Esophagus squamous epithelium (tissue), 5 donors: ENCODE measurements around the gene DDX23. TPM values are rescaled to one million over a fixed set of nuclear protein-coding genes. Genes with fewer than 3 reads are reported as not detected.

Source experiments
- DNase-seq: peaks from one replicate; lab custom pipeline; 2025; lab: John Stamatoyannopoulos, UW
- H3K27ac ChIP-seq, 4 donors: fragments of 200-600 bp; sonication (generic); one replicate each; pipeline ENCODE4 v1.5.1; 2016 to 2019; ENCODE audit warnings: mild to moderate bottlenecking in 1 of 4
- H3K27me3 ChIP-seq, 4 donors: fragments of 200-600 bp; sonication (generic); 1 replicate in 3 of 4; 2 replicates in 1 of 4; pipeline versions ENCODE4 v1.5.1 to v1.6.0; 2017 to 2021; ENCODE audit warnings: antibody characterized with exemption in 1 of 4
- H3K36me3 ChIP-seq, 3 donors: fragments of 200-600 bp; sonication (generic); one replicate each; pipeline ENCODE4 v1.5.1; 2016 to 2019
- H3K4me1 ChIP-seq, 3 donors: fragments of 200-600 bp; sonication (generic); one replicate each; pipeline ENCODE4 v1.5.1; 2017 to 2019
- H3K4me3 ChIP-seq, 4 donors: fragments of 200-600 bp; sonication (generic); 1 replicate in 3 of 4; 2 replicates in 1 of 4; pipeline ENCODE4 v1.5.1; 2016 to 2019; ENCODE audit warnings: mild to moderate bottlenecking in 2 of 4, moderate library complexity in 1 of 4
- H3K9me3 ChIP-seq, 3 donors: fragments of 200-600 bp; sonication (generic); one replicate each; pipeline ENCODE4 v1.5.1; 2016 to 2019
- CTCF ChIP-seq, 6 experiments: fragments of 450-650 bp in 4 of 6; fragments of 200-600 bp in 2 of 6; sonication (generic) in 2 of 6; IDR thresholded peaks; one replicate each; pipeline ENCODE4 v1.5.1; 2016 to 2019; ENCODE audit warnings: antibody characterized with exemption in 6 of 6, mild to moderate bottlenecking in 4 of 6, moderate library complexity in 4 of 6
- POLR2A ChIP-seq, 4 donors: fragments of 450-650 bp; IDR thresholded peaks; one replicate each; pipeline ENCODE4 v1.6.1; 2017; ENCODE audit warnings: antibody characterized with exemption in 4 of 4, mild to moderate bottlenecking in 4 of 4, moderate library complexity in 3 of 4
- WGBS, 2 donors: methylation state at CpG; one replicate each; pipeline ENCODE4 v1.1.5; 2018; 5-methylcytosine and 5-hydroxymethylcytosine counted together
- intact Hi-C: fragments of 100-400 bp; cut with DNase I; formaldehyde crosslinking; loops from one replicate; pipeline ENCODE4 v1.15.0; 2022
- small RNA-seq, 4 donors: library from RNA; depleted of rRNA; stranded (forward); fragments of <200 nt; gene quantifications; one replicate each; pipeline ENCODE3, GENCODE V24; 2016
- total RNA-seq, 4 donors: library from RNA; depleted of rRNA; stranded (reverse); fragments of >200 nt; gene quantifications; one replicate each; pipeline ENCODE4 v1.1.0, GENCODE V29; 2016
- donor health status: DM: yes; HTN: yes; CAD: no.

DDX23 gene
- total RNA-seq, 4 donors from 2014 or later, result 46.0 to 71.5 (median 56.7) TPM

- Histone ChIP-seq H3K4me3 (no peak overlapping the region), H3K9me3 (no peaks in the 10 kb centered on the region), H3K4me1 (peaks cover 27 to 64% (median 34%) of the 10 kb centered on the region in 3 donors), H3K36me3 (peaks cover 0 to 27% (median 9%) of the 10 kb centered on the region in 3 donors), H3K27me3 (no peaks in the 10 kb centered on the region), H3K27ac (peak overlapping the region; percentile 34 to 80 (median 68))
- intact Hi-C loops, result no loop called here
- 64 to 66% methylated on average over 7 of the region's 9 CpGs for WGBS, 2 donors
- no peak for TF ChIP-seq POLR2A (IDR thresholded peaks at IDR 0.05)
- no peak for TF ChIP-seq CTCF (IDR thresholded peaks at IDR 0.05)
- DNase-seq, result no peak
These were observed 70.1 kb downstream of the DDX23 start for GRCh38 chr12:48781750-48782456.

- TF ChIP-seq CTCF (IDR thresholded peaks at IDR 0.05) (no peak), POLR2A (IDR thresholded peaks at IDR 0.05) (no peak)
- no peak for DNase-seq
- WGBS, 2 donors, result 55% methylated on average over 6 to 10 of the region's 11 CpGs
- intact Hi-C loops, result no loop called here
- Histone ChIP-seq H3K9me3 (no peaks in the 10 kb centered on the region), H3K27me3 (no peaks in the 10 kb centered on the region), H3K4me1 (peaks cover 23 to 52% (median 29%) of the 10 kb centered on the region in 3 donors), H3K4me3 (no peak overlapping the region), H3K27ac (peak overlapping the region; percentile 15 to 80 (median 56)), H3K36me3 (peaks cover 0 to 41% (median 11%) of the 10 kb centered on the region in 3 donors)
These were observed 71.5 kb downstream of the DDX23 start for GRCh38 chr12:48780381-48781025.

GRCh38 chr12:48779869-48780268, 72.1 kb downstream of the DDX23 start:
- 43 to 78% methylated on average over 3 of the region's 3 CpGs for WGBS, 2 donors
- no peak overlapping the region for H3K4me3 ChIP-seq
- no peak for DNase-seq
- H3K27me3 ChIP-seq, result no peaks in the 10 kb centered on the region
- H3K4me1 ChIP-seq, result peaks cover 23 to 50% (median 29%) of the 10 kb centered on the region in 3 donors
- intact Hi-C loops, result no loop called here
- H3K9me3 ChIP-seq, result no peaks in the 10 kb centered on the region
- H3K36me3 ChIP-seq, result peaks cover 0 to 47% (median 15%) of the 10 kb centered on the region in 3 donors
- H3K27ac ChIP-seq, result peak overlapping the region in 3 of 4 donors; percentile 37 to 80 (median 75)
- no peak for TF ChIP-seq POLR2A (IDR thresholded peaks at IDR 0.05)
- no peak for TF ChIP-seq CTCF (IDR thresholded peaks at IDR 0.05)

Small RNA genes within 50 kb of the gene (small RNA-seq; reads per million reads assigned to genes)
- 0 reads per million in 4 donors for gene RF00019
- 0 reads per million in 4 donors for gene RNU6-600P

Other genes starting within 250 kb of the DDX23 start
- 10 to 100 TPM; 23.9 to 46.0 (median 33.3) TPM for gene KANSL2, start 169.9 kb downstream of the DDX23 start, total RNA-seq
- 10 to 100 TPM; 16.2 to 23.3 (median 18.5) TPM for gene CCNT1, start 135.5 kb downstream of the DDX23 start, total RNA-seq
- 10 to 100 TPM; 11.5 to 14.7 (median 13.9) TPM for gene ADCY6, start 63.1 kb downstream of the DDX23 start, total RNA-seq
- gene CACNB3, start 33.7 kb downstream of the DDX23 start, total RNA-seq, result 10 to 100 TPM; 13.4 to 19.5 (median 14.0) TPM
- 1 to 10 TPM in 2 of 4 donors, under 1 TPM in 2; 0.57 to 6.1 (median 0.95) TPM for gene RND1, start 13.7 kb upstream of the DDX23 start, total RNA-seq
- gene FKBP11, start 73.3 kb upstream of the DDX23 start, total RNA-seq, result 10 to 100 TPM in 3 of 4 donors, 1 to 10 TPM in 1; 9.5 to 28.6 (median 11.8) TPM
- 10 to 100 TPM; 52.2 to 76.2 (median 61.6) TPM for gene ARF3, start 105.3 kb upstream of the DDX23 start, total RNA-seq
- gene WNT10B, start 119.6 kb upstream of the DDX23 start, total RNA-seq, result 1 to 10 TPM in 1 of 4 donors, under 1 TPM in 3; 0.19 to 6.3 (median 0.61) TPM
- gene WNT1, start 126.2 kb upstream of the DDX23 start, total RNA-seq, result under 1 TPM in 1 of 4 donors, not detected in 3; 0.41 TPM
- gene DDN, start 147.2 kb upstream of the DDX23 start, total RNA-seq, result under 1 TPM; 0.19 to 0.40 (median 0.26) TPM
- gene PRKAG1, start 166.6 kb upstream of the DDX23 start, total RNA-seq, result 10 to 100 TPM; 31.9 to 58.6 (median 47.8) TPM
- 10 to 100 TPM; 29.4 to 67.9 (median 47.9) TPM for gene KMT2D, start 208.6 kb upstream of the DDX23 start, total RNA-seq
- under 1 TPM in 2 of 4 donors, not detected in 2; 0.23 to 0.44 TPM for gene RHEBL1, start 217.8 kb upstream of the DDX23 start, total RNA-seq
- under 1 TPM in 3 of 4 donors, not detected in 1; 0.19 to 0.31 (median 0.21) TPM for gene DHH, start 242.6 kb upstream of the DDX23 start, total RNA-seq